Liver (tissue), 3 donors: ENCODE data around the gene COL4A3.

ENCODE experiments used
- CTCF ChIP-seq: fragments of 150-350 bp; IDR thresholded peaks from 2 replicates; pipeline ENCODE4 v1.5.1; 2017; ENCODE audit warnings: improper control_type of control experiment, low read depth, low read length; ENCODE audit not compliant: missing input control
- EGR1 ChIP-seq, 2 donors: IDR thresholded peaks; 2 replicates each; pipeline ENCODE4 v1.6.1; 2016 to 2018; ENCODE audit warnings: antibody characterized with exemption in 2 of 2, low read depth in 2 of 2
- FOXA2 ChIP-seq: IDR thresholded peaks from 2 replicates; pipeline ENCODE4 v1.6.1; 2016; ENCODE audit warnings: antibody characterized with exemption
- GABPA ChIP-seq, 2 donors: IDR thresholded peaks in 1 of 2; conservative IDR thresholded peaks in 1 of 2; 2 replicates each; pipeline ENCODE4 v1.6.1; 2016; ENCODE audit warnings: antibody characterized with exemption in 2 of 2, mild to moderate bottlenecking in 1 of 2, moderate library complexity in 1 of 2
- JUND ChIP-seq, 2 donors: IDR thresholded peaks; 2 replicates each; pipeline ENCODE4 v1.6.1; 2016; ENCODE audit warnings: antibody characterized with exemption in 2 of 2
- RAD21 ChIP-seq, 2 donors: IDR thresholded peaks; 2 replicates each; pipeline ENCODE4 v1.6.1; 2016; ENCODE audit warnings: antibody characterized with exemption in 2 of 2, mild to moderate bottlenecking in 2 of 2
- ZBTB33 ChIP-seq: IDR thresholded peaks from 2 replicates; pipeline ENCODE4 v1.6.1; 2016; ENCODE audit warnings: antibody characterized with exemption
- TF ChIP-seq, protein P1 (sequence below): IDR thresholded peaks from 2 replicates; pipeline ENCODE4 v1.6.1; 2016; ENCODE audit warnings: antibody characterized with exemption, mild to moderate bottlenecking
- TF ChIP-seq, protein P2 (sequence below): IDR thresholded peaks from 2 replicates; pipeline ENCODE4 v1.6.1; 2016; ENCODE audit warnings: antibody characterized with exemption
- TF ChIP-seq, protein P3 (sequence below): IDR thresholded peaks from 2 replicates; pipeline ENCODE4 v1.6.1; 2016; ENCODE audit warnings: antibody characterized with exemption
- donor health status: healthy.
- donor health status: healthy.

GRCh38 chr2:227148106-227148505, 16.3 kb upstream of the COL4A3 start:
- TF ChIP-seq ZBTB33: no peak
- TF ChIP-seq, protein P1, sequence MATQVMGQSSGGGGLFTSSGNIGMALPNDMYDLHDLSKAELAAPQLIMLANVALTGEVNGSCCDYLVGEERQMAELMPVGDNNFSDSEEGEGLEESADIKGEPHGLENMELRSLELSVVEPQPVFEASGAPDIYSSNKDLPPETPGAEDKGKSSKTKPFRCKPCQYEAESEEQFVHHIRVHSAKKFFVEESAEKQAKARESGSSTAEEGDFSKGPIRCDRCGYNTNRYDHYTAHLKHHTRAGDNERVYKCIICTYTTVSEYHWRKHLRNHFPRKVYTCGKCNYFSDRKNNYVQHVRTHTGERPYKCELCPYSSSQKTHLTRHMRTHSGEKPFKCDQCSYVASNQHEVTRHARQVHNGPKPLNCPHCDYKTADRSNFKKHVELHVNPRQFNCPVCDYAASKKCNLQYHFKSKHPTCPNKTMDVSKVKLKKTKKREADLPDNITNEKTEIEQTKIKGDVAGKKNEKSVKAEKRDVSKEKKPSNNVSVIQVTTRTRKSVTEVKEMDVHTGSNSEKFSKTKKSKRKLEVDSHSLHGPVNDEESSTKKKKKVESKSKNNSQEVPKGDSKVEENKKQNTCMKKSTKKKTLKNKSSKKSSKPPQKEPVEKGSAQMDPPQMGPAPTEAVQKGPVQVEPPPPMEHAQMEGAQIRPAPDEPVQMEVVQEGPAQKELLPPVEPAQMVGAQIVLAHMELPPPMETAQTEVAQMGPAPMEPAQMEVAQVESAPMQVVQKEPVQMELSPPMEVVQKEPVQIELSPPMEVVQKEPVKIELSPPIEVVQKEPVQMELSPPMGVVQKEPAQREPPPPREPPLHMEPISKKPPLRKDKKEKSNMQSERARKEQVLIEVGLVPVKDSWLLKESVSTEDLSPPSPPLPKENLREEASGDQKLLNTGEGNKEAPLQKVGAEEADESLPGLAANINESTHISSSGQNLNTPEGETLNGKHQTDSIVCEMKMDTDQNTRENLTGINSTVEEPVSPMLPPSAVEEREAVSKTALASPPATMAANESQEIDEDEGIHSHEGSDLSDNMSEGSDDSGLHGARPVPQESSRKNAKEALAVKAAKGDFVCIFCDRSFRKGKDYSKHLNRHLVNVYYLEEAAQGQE: no peak
- no peak for TF ChIP-seq CTCF
- TF ChIP-seq, protein P2, sequence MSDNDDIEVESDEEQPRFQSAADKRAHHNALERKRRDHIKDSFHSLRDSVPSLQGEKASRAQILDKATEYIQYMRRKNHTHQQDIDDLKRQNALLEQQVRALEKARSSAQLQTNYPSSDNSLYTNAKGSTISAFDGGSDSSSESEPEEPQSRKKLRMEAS: no peak
- no peak for TF ChIP-seq EGR1 (IDR thresholded peaks at IDR 0.05; ENCODE audit: low read depth in 2 of 2)
- TF ChIP-seq FOXA2: no peak
- TF ChIP-seq JUND (IDR thresholded peaks at IDR 0.05): no peak
- TF ChIP-seq RAD21 (IDR thresholded peaks at IDR 0.05): no peak
- no peak for TF ChIP-seq GABPA (IDR thresholded peaks at IDR 0.05 in 1 of 2, conservative IDR thresholded peaks at IDR 0.05 in 1 of 2)
- TF ChIP-seq, protein P3, sequence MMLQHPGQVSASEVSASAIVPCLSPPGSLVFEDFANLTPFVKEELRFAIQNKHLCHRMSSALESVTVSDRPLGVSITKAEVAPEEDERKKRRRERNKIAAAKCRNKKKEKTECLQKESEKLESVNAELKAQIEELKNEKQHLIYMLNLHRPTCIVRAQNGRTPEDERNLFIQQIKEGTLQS: no peak
